NCI-H446 (cell line): ENCODE measurements around the gene COQ3.

Source experiments
- DNase-seq, 2 experiments: peaks; one replicate each; lab custom pipeline; 2025; lab: John Stamatoyannopoulos, UW

The COQ3 gene

GRCh38 chr6:99331531-99331930 lies 62.5 kb downstream of the COQ3 start:
- no peak for DNase-seq

GRCh38 chr6:99330159-99330558 lies 63.8 kb downstream of the COQ3 start:
- peak; percentile 34 to 60 for DNase-seq

- DNase-seq: no peak
These were observed 69.0 kb downstream of the COQ3 start for GRCh38 chr6:99324996-99325395.
